Stimulated activated CD4-positive, alpha-beta T cell treated with anti-CD3 and anti-CD28 coated beads, Interleukin-2, amount 100 ng/mL, for 4 hours (primary cell): ENCODE results near the gene GPR32.
"Not testable (repeated sequence)": the region's sequence is repeated elsewhere in the genome, so short reads cannot be mapped to it uniquely, and the experiment has no call there.

Experiments used
- DNase-seq: peaks from one replicate; pipeline ENCODE4 v3.0.0-alpha.2; 2020; ENCODE audit warnings: low read depth

GPR32 gene

DNA sequence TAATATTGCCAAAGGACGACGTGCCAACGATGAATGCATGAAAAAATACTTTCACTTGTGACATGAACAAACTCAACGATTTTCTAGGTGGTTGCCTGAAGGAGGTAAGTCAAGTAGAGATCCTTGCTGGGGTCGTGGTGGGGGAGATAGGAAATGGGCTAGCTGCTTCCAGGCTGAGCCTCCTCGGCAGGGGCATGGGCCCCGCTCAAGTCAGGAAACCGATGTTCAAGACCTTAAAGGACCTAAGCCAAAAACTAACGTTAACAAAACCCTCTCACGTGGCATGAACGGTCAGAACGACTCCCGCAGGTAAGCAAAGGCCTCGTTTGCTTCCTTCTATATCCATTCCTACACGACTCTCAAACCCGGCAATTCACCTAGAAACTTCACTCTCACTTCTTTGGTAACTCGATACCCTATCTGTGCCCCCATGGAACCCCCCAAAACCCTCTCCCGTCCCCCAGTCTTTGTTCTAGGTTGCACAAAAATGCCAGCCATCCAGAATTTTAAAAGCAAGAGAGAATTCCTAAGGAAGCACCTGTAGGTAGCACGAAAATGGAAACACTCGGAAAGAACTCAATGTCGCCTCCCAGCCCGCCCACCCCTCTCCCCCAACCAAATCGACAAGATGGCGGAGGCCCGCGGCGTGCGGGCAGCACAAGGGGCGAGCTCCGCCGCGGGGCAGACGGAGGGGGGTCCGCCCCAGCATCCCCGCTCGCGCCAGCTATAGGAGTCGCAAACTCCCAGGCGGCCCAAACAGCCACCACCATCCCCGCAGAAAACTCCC lies 33.6 kb downstream of the GPR32 start:
- DNase-seq: peak; percentile 21

GRCh38 chr19:50804420-50805272 lies 34.4 kb downstream of the GPR32 start:
- DNase-seq: peak; percentile 99

GRCh38 chr19:50808856-50809255 lies 38.6 kb downstream of the GPR32 start:
- no peak for DNase-seq

DNA sequence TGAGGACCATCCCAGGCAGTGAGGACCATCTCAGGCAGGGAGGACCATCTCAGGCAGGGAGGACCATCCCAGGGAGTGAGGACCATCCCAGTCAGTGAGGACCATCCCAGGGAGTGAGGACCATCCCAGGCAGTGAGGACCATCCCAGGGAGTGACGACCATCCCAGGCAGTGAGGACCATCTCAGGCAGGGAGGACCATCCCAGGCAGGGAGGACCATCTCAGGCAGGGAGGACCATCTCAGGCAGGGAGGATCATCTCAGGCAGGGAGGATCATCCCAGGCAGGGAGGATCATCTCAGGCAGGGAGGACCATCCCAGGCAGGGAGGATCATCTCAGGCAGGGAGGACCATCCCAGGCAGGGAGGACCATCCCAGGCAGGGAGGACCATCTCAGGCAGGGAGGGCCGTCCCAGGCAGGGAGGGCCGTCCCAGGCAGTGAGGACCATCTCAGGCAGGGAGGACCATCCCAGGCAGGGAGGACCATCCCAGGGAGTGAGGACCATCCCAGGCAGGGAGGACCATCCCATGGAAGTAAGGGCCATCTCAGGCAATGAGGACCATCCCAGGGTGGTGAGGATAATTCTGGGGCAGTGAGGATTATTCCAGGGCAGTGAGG lies 41.5 kb downstream of the GPR32 start:
- DNase-seq: not testable (repeated sequence)

GRCh38 chr19:50812474-50812873 lies 42.2 kb downstream of the GPR32 start:
- no peak for DNase-seq

- DNase-seq: no peak
Measured at GRCh38 chr19:50814883-50815282, 44.6 kb downstream of the GPR32 start.

- no peak for DNase-seq
Measured at GRCh38 chr19:50815439-50815838, 45.2 kb downstream of the GPR32 start.

DNA sequence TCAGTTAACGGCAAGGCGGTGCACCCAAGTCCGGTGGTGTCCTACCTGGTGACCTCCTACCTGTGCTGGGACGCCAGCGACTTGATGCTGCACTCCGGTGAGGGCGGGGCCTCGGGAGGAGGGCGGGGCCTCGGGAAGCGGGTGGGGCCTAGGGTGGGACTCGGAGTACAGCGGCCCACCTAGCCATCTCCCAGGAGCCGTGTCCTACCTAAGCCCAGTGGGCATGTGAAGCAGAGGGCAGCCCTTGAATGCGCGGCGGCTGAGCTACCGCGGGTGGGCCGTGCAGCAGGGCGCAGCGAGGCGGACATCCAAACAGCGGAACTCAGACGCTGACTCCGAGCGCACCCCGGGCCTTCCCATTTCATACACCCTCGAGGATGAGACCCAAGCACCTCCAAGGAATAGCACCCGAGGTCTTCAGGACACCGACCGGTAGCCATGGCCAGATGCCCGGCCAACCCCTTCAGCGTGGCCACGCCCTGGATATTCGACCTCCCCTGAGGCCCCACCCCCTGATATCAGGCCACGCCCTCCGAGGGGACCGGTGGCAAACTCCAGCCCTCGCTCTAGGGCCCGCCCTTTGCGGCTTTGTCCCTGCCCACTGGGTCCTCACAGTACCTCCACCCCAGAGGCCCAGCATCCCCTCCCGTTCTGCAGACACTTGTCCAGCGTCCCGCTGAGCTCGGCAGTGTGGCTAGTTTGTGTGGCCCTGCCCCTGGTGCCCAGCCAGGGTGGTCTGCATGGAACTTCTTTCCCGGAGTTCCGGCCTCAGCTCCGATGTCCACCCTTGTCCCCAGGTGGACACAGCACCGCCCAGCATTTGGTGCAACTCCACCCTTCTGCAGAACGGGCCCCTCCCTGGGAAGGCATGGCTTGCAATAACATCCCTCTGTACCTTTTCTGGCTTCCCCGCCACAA lies 47.9 kb downstream of the GPR32 start:
- DNase-seq: no peak

GRCh38 chr19:50818859-50819472 lies 48.7 kb downstream of the GPR32 start:
- DNase-seq: no peak

GRCh38 chr19:50819636-50820035 lies 49.4 kb downstream of the GPR32 start:
- no peak for DNase-seq

DNA sequence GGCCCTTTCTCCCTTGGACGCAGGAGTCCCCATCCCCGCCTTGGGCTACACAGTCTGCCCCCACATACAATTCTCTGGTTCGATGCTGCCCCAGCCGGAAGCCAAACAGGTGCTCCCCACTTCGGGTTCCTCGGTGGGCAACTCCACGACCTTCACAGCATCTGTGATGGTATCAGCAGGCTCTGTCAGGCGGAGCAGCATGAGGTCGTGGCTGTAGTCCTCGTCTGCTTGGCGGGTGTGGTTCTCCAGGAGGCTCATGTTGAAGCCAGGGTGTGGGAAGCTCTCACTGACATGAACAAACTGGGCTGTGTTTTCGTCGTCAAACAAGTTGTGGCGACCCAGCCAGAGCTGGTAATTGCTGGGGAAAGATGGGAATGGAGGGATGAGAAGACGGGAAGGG lies 49.8 kb downstream of the GPR32 start:
- DNase-seq: no peak

- no peak for DNase-seq
Measured at GRCh38 chr19:50820549-50821247, 50.4 kb downstream of the GPR32 start.

- no peak for DNase-seq
Measured at GRCh38 chr19:50821248-50821612, 51.0 kb downstream of the GPR32 start.
